GM23338 (cell line): Measurements from ENCODE around the gene USP32. TPM values are rescaled to one million over a fixed set of nuclear protein-coding genes. Genes with fewer than 3 reads are reported as not detected.

Experiments
- ATAC-seq: fragments of 200-7000 bp; cut with Tn5 transposase; 3 replicates; pipeline ENCODE4 v1.9.1; 2020
- DNase-seq: peaks from one replicate; pipeline ENCODE4 v3.0.0-alpha.2; 2015; ENCODE audit warnings: low spot score
- H2AFZ ChIP-seq: fragments of 200-600 bp; sonication (generic); 2 replicates; pipeline ENCODE4 v1.8.0; 2016; ENCODE audit warnings: antibody characterized with exemption, mild to moderate bottlenecking, moderate library complexity
- H3F3A ChIP-seq: fragments of 200-600 bp; sonication (generic); replicated peaks from 2 replicates; pipeline ENCODE4 v1.8.0; 2017; ENCODE audit warnings: antibody characterized with exemption, mixed run types, low read depth
- H3K27ac ChIP-seq: fragments of 200-600 bp; sonication (generic); 2 replicates; pipeline ENCODE4 v1.6.1; 2016; ENCODE audit warnings: low read depth
- H3K27me3 ChIP-seq: fragments of 200-600 bp; sonication (generic); 2 replicates; pipeline ENCODE4 v1.8.0; 2016; ENCODE audit warnings: mild to moderate bottlenecking, mixed run types, moderate library complexity; ENCODE audit not compliant: insufficient read depth
- H3K36me3 ChIP-seq: fragments of 200-600 bp; sonication (generic); 2 replicates; pipeline ENCODE4 v1.8.0; 2016; ENCODE audit warnings: mild to moderate bottlenecking; ENCODE audit not compliant: insufficient read depth
- H3K4me1 ChIP-seq: fragments of 200-600 bp; sonication (generic); 2 replicates; pipeline ENCODE4 v1.8.0; 2016; ENCODE audit warnings: mild to moderate bottlenecking, moderate library complexity; ENCODE audit not compliant: insufficient read depth
- H3K4me2 ChIP-seq: fragments of 200-600 bp; sonication (generic); 2 replicates; pipeline ENCODE4 v1.7.1; 2017; ENCODE audit warnings: mixed run types
- H3K4me3 ChIP-seq: fragments of 200-600 bp; sonication (generic); 2 replicates; pipeline ENCODE4 v1.6.1; 2016; ENCODE audit warnings: mixed run types
- H3K79me2 ChIP-seq: fragments of 200-600 bp; sonication (generic); replicated peaks from 2 replicates; pipeline ENCODE4 v1.8.0; 2017; ENCODE audit warnings: mild to moderate bottlenecking; ENCODE audit not compliant: insufficient read depth
- H3K9me2 ChIP-seq: fragments of 200-600 bp; sonication (generic); 2 replicates; pipeline ENCODE4 v1.8.0; 2017; ENCODE audit not compliant: insufficient read depth
- H4K20me1 ChIP-seq: fragments of 200-600 bp; sonication (generic); replicated peaks from 2 replicates; pipeline ENCODE4 v1.8.0; 2017; ENCODE audit warnings: mild to moderate bottlenecking; ENCODE audit not compliant: insufficient read depth
- H3K27ac Mint-ChIP-seq: 2 replicates; pipeline ENCODE4 v1.8.0; 2020; ENCODE audit warnings: inconsistent platforms, mild to moderate bottlenecking, moderate library complexity, mixed read lengths
- H3K27me3 Mint-ChIP-seq: 3 replicates; pipeline ENCODE4 v1.8.0; 2022; ENCODE audit warnings: low read depth, mild to moderate bottlenecking, moderate library complexity, mixed read lengths, inconsistent platforms; ENCODE audit not compliant: insufficient read depth, poor library complexity
- H3K36me3 Mint-ChIP-seq: 3 replicates; pipeline ENCODE4 v1.8.0; 2021; ENCODE audit warnings: low read depth, mild to moderate bottlenecking, inconsistent platforms, moderate library complexity, mixed read lengths
- H3K4me1 Mint-ChIP-seq: 3 replicates; pipeline ENCODE4 v1.8.0; 2020; ENCODE audit warnings: mild to moderate bottlenecking, inconsistent platforms, mixed read lengths
- H3K4me3 Mint-ChIP-seq: 3 replicates; pipeline ENCODE4 v1.8.0; 2021; ENCODE audit warnings: moderate library complexity, mild to moderate bottlenecking, inconsistent platforms, mixed read lengths
- H3K9me3 Mint-ChIP-seq: 3 replicates; pipeline ENCODE4 v1.8.0; 2020; ENCODE audit warnings: moderate library complexity, mild to moderate bottlenecking, inconsistent platforms, mixed read lengths
- CREB1 ChIP-seq: fragments of 250-450 bp; sonication (Bioruptor Pico); IDR thresholded peaks from 2 replicates; pipeline ENCODE4 v1.5.0; 2020; ENCODE audit warnings: low read depth, mild to moderate bottlenecking, moderate library complexity
- CTCF ChIP-seq, 2 experiments: fragments of 200-600 bp in 1 of 2; sonication (generic) in 1 of 2; conservative IDR thresholded peaks; 2 replicates each; pipeline versions ENCODE4 v1.5.1 to v1.6.1; 2016 to 2017; ENCODE audit warnings: antibody characterized with exemption in 2 of 2, low read depth in 2 of 2, mild to moderate bottlenecking in 2 of 2, moderate library complexity in 1 of 2
- ETS1 ChIP-seq: IDR thresholded peaks from 2 replicates; pipeline ENCODE4 v1.6.1; 2016; ENCODE audit warnings: antibody characterized with exemption
- EZH2 ChIP-seq: fragments of 200-600 bp; sonication (generic); IDR thresholded peaks from one replicate; pipeline ENCODE4 v1.8.0; 2017; ENCODE audit warnings: antibody characterized with exemption, mild to moderate bottlenecking, low read depth; ENCODE audit not compliant: unreplicated experiment
- EZH2phosphoT487 ChIP-seq: fragments of 200-600 bp; sonication (generic); IDR thresholded peaks from one replicate; pipeline ENCODE4 v1.8.1; 2018; ENCODE audit warnings: antibody characterized with exemption; ENCODE audit not compliant: unreplicated experiment
- JUNB ChIP-seq: IDR thresholded peaks from one replicate; pipeline ENCODE4 v1.6.1; 2016; ENCODE audit warnings: antibody characterized with exemption; ENCODE audit not compliant: unreplicated experiment
- NANOG ChIP-seq: IDR thresholded peaks from 2 replicates; pipeline ENCODE4 v1.6.1; 2016; ENCODE audit warnings: antibody characterized with exemption, borderline replicate concordance
- POLR2AphosphoS5 ChIP-seq: IDR thresholded peaks from 2 replicates; pipeline ENCODE4 v1.6.1; 2016; ENCODE audit warnings: antibody characterized with exemption, low read depth
- REST ChIP-seq: IDR thresholded peaks from one replicate; pipeline ENCODE4 v1.6.1; 2018; ENCODE audit warnings: antibody characterized with exemption; ENCODE audit not compliant: unreplicated experiment
- STAT1 ChIP-seq: IDR thresholded peaks from one replicate; pipeline ENCODE4 v1.6.1; 2016; ENCODE audit warnings: antibody characterized with exemption; ENCODE audit not compliant: unreplicated experiment
- ZNF114 ChIP-seq: fragments of 250-450 bp; sonication (Bioruptor Pico); IDR thresholded peaks from 2 replicates; pipeline ENCODE4 v1.5.0; 2020; ENCODE audit warnings: mild to moderate bottlenecking, moderate library complexity
- ZNF331 ChIP-seq: fragments of 250-450 bp; sonication (Bioruptor Pico); IDR thresholded peaks from 2 replicates; pipeline ENCODE4 v1.5.0; 2020; ENCODE audit warnings: low read depth, mild to moderate bottlenecking, moderate library complexity
- ZNF462 ChIP-seq: fragments of 250-450 bp; sonication (Bioruptor Pico); IDR thresholded peaks from 2 replicates; pipeline ENCODE4 v1.5.0; 2020; ENCODE audit warnings: mild to moderate bottlenecking, moderate library complexity
- polyA plus RNA-seq: library from polyadenylated mRNA; unstranded; fragments of >200 nt; fragmentation: Nextera tagmentation; extraction: Ambion mirVana; gene quantifications from 2 replicates; pipeline ENCODE4 v1.2.1, GENCODE V29; 2016
- total RNA-seq: library from RNA; depleted of rRNA; stranded (reverse); fragments of >200 nt; shearing (Covaris generic); gene quantifications from 2 replicates; pipeline ENCODE4 v1.2.3, GENCODE V29; 2014

Gene USP32
- total and polyA plus RNA-seq, 2 experiments from 2014 or later: 43.6 to 129 TPM

- H3K27ac Mint-ChIP-seq: no peak overlapping the region
- H3K4me1 ChIP-seq: no peaks in the 10 kb centered on the region
These were observed 142.6 kb downstream of the USP32 start for GRCh38 chr17:60249290-60249826.

More at GRCh38 chr17:60249290-60249826, 142.6 kb downstream of the USP32 start:
- H3K36me3 Mint-ChIP-seq: peaks cover 38% of the 10 kb centered on the region
- no peak for ATAC-seq
- no peak for DNase-seq
- no peak overlapping the region for H3K4me3 ChIP-seq
- H3K9me3 Mint-ChIP-seq: no peaks in the 10 kb centered on the region
- no peak for TF ChIP-seq JUNB
- no peak for TF ChIP-seq CREB1 (CRISPR knock-in tag)
- no peak for TF ChIP-seq EZH2phosphoT487
- TF ChIP-seq STAT1: no peak
- TF ChIP-seq ETS1: no peak
- no peak for TF ChIP-seq REST
- no peak for TF ChIP-seq ZNF462 (CRISPR knock-in tag)
- TF ChIP-seq ZNF331 (CRISPR knock-in tag): no peak
- no peak for TF ChIP-seq CTCF (conservative IDR thresholded peaks at IDR 0.05; ENCODE audit: low read depth in 2 of 2)
- no peak for TF ChIP-seq EZH2
- TF ChIP-seq ZNF114 (CRISPR knock-in tag): no peak
- no peak for TF ChIP-seq NANOG
- no peak for TF ChIP-seq POLR2AphosphoS5
- no peak overlapping the region for H3K4me3 Mint-ChIP-seq
- no peaks in the 10 kb centered on the region for H3F3A ChIP-seq
- H4K20me1 ChIP-seq: no peaks in the 10 kb centered on the region; the same call in 1 of the 2 replicates
- H2AFZ ChIP-seq: no peak overlapping the region
- no peaks in the 10 kb centered on the region for H3K27me3 ChIP-seq
- no peaks in the 10 kb centered on the region for H3K4me1 Mint-ChIP-seq
- H3K27me3 Mint-ChIP-seq: peaks cover 2% of the 10 kb centered on the region
- no peaks in the 10 kb centered on the region for H3K9me2 ChIP-seq
- no peak overlapping the region; the same call in 1 of the 2 replicates for H3K27ac ChIP-seq
- no peak overlapping the region for H3K4me2 ChIP-seq
- no peaks in the 10 kb centered on the region for H3K79me2 ChIP-seq
- H3K36me3 ChIP-seq: peaks cover 11% of the 10 kb centered on the region; the same call in 1 of the 2 replicates
